ENCODE results near the gene ALK.

ALK gene

DNA sequence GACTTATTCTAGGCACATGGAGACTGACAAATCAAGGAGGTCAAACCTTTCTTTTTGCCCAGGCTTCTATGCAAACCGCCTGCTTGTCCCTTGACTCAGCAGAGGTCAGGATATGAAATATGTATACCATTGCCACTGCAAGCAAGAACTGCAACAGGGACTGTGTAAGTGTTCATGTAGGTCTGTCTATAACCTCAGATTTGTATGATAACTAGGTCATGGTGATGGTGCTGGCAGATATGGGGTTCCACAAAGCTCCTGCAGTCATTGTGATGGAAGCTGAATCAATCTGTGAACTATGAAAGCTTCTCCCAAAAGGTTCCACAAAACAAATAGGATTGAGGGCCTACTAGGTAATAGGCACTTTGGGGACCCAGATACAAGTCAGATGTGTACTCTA lies 489.9 kb downstream of the ALK start:
- Histone ChIP-seq H3K4me1 (ENCODE audit: control insufficient read depth, low read depth, low read length) (no peaks in the 10 kb centered on the region), H3K9ac (ENCODE audit: low read length) (no peak overlapping the region), H3K4me3 (ENCODE audit: low read length) (no peak overlapping the region), H3K27ac (ENCODE audit: low read length) (no peak overlapping the region), H3K9me3 (ENCODE audit: control insufficient read depth, low read depth, low read length) (no peaks in the 10 kb centered on the region), H3K27me3 (ENCODE audit: control insufficient read depth, insufficient read depth, low read length) (no peaks in the 10 kb centered on the region), H3K36me3 (ENCODE audit: control insufficient read depth, low read depth, low read length) (no peaks in the 10 kb centered on the region)

DNA sequence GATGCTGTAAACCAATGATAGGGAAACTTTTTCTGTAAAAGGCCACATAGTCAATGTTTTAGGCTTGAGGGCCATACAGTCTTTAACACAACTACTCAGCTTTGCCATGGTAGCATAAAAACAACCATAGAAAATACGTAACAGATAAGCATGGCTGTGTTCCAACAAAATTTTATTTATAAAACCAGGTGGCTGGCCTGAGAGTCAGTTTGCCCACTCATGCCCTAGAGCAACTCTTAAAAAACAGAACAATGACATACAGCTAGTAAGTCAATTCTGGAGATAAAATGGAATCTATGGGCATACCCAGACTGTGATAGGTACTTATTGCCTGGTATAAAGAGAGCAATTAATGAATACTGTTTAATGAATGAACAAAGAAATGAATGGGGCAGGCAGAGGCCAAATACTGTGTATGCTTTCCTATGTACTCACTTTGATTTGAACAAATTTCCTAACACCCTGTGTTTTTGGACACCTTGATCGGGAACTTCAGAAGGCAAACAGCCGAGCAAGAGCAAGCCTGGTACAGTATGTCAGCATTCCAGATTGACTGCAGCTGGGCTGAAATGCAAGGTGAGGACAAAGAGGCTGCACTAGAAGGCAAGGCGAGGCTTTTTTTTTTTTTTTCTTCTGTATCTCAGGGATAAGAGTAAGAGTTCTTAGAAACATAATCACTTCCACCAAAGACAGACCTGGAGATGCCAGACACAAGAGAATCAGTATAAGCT lies 490.8 kb downstream of the ALK start:
- H3K9me3 ChIP-seq (ENCODE audit: control insufficient read depth, low read depth, low read length) = no peaks in the 10 kb centered on the region
- H3K4me1 ChIP-seq (ENCODE audit: control insufficient read depth, low read depth, low read length) = no peaks in the 10 kb centered on the region
- H3K27ac ChIP-seq (ENCODE audit: low read length) = no peak overlapping the region
- H3K4me3 ChIP-seq (ENCODE audit: low read length) = no peak overlapping the region
- no peak overlapping the region for H3K9ac ChIP-seq (ENCODE audit: low read length)
- H3K36me3 ChIP-seq (ENCODE audit: control insufficient read depth, low read depth, low read length) = no peaks in the 10 kb centered on the region
- no peaks in the 10 kb centered on the region for H3K27me3 ChIP-seq (ENCODE audit: control insufficient read depth, insufficient read depth, low read length)

DNA sequence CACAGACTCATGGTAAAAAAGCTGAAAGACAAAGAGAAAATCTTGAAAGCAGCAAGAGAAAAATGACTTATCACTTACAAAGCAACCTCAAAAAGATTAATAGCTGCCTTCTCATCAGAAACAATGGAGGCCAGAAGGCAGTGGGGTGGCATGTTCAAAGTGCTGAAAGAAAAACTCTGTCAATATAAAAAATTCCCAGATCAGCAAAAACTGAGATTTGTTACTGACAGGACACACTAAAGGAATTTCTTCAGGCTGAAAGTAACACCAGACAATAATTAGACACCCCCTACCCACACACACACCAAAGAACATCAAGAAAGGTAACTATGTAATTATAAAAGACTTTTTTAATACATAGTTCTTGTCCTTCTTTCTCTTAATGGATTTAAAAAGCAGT lies 495.0 kb downstream of the ALK start:
- H3K36me3 ChIP-seq (ENCODE audit: control insufficient read depth, low read depth, low read length) = no peaks in the 10 kb centered on the region
- H3K27me3 ChIP-seq (ENCODE audit: control insufficient read depth, insufficient read depth, low read length) = no peaks in the 10 kb centered on the region
- no peak overlapping the region for H3K27ac ChIP-seq (ENCODE audit: low read length)
- no peaks in the 10 kb centered on the region for H3K4me1 ChIP-seq (ENCODE audit: control insufficient read depth, low read depth, low read length)
- H3K4me3 ChIP-seq (ENCODE audit: low read length) = no peak overlapping the region
- no peak overlapping the region for H3K9ac ChIP-seq (ENCODE audit: low read length)
- H3K9me3 ChIP-seq (ENCODE audit: control insufficient read depth, low read depth, low read length) = no peaks in the 10 kb centered on the region

DNA sequence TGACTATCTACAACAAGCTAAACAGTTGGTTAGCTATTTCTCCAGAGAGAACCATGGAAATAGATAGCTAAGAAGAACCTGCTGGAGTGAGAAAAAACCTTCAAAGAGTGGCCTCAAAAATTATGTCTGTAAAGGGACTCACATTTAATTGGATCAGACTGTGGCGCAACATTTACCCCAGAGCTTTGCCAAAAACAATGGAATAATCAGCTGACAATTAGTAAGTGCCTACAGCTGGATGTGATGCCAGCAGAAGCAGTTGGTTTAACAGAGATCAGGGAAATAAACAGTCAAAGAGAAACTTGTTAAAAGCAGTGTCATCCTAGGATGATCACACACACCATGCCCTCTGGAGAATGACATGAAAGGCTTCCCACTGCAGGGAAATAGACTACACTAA lies 495.5 kb downstream of the ALK start:
- no peak overlapping the region for H3K9ac ChIP-seq (ENCODE audit: low read length)
- no peak overlapping the region for H3K27ac ChIP-seq (ENCODE audit: low read length)
- no peaks in the 10 kb centered on the region for H3K36me3 ChIP-seq (ENCODE audit: control insufficient read depth, low read depth, low read length)
- H3K27me3 ChIP-seq (ENCODE audit: control insufficient read depth, insufficient read depth, low read length) = no peaks in the 10 kb centered on the region
- peaks cover under 1% of the 10 kb centered on the region for H3K4me1 ChIP-seq (ENCODE audit: control insufficient read depth, low read depth, low read length)
- H3K9me3 ChIP-seq (ENCODE audit: control insufficient read depth, low read depth, low read length) = no peaks in the 10 kb centered on the region
- H3K4me3 ChIP-seq (ENCODE audit: low read length) = no peak overlapping the region

DNA sequence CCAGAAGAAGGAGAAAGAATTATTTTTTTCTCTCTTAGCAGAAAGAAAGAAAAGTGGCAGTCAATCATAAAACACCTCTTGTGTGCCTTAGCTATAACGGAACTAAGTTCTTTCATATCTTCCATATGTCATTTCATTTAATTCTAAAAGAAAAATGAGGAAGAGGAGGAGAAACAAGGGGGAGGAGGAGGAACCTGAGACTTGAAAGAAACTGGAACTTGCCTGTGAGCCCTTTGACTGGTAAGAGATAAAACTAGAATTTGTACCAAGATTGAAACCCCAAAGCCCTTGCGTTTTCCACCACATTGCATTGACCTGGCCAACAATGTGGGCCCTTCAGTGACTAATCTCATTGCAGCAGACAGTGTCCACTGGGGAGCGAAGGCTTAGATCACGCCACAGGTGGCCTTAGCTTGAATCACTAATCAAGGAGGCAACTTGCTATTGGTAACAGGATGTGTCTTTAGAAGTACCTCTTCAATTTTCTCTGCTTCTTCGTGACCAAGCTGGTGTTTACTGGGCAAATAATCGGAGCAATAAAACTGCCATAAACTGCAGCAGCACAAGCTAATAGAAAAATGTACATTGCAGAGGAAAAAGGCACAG lies 498.2 kb downstream of the ALK start:
- Histone ChIP-seq H3K27ac (ENCODE audit: low read length) (no peak overlapping the region), H3K4me3 (ENCODE audit: low read length) (no peak overlapping the region), H3K9me3 (ENCODE audit: control insufficient read depth, low read depth, low read length) (no peaks in the 10 kb centered on the region), H3K36me3 (ENCODE audit: control insufficient read depth, low read depth, low read length) (no peaks in the 10 kb centered on the region), H3K27me3 (ENCODE audit: control insufficient read depth, insufficient read depth, low read length) (no peaks in the 10 kb centered on the region), H3K4me1 (ENCODE audit: control insufficient read depth, low read depth, low read length) (peaks cover 9% of the 10 kb centered on the region), H3K9ac (ENCODE audit: low read length) (no peak overlapping the region)

DNA sequence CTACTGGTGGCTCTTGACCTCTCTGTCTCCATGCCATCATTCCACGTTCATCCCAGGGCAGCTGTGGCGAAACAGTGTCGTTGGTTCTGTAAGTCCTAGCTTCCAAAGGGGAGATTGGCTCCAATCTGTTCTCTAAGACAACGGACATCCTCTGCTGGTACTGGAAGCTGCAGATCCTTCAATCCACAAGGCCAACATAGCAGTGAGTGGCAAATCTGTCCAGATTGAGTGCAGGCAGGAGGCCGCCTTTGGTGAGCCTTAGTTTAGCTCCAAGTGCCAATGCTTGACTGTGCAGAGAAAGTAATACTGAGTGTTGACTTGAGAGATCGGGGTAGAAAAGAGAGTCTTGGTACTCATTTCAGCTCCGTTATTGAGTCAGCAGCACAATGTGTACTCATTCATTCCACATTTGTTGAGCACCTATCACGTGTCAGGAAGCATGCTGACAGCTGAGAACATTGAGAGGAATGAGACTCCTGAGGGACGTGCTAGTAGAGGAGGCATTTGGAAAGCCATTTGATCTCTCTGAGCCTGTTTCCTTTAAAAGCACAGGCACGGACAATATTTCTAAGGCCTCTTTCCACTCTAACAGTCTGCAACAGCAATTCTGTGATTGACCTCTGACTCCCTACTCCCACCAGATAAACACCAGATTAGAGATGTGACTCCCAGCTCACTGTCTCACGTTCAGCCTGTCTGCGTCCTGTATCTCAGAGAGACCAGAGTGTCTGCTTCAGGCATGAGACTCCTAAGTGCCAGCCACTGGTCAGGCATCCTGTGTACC lies 500.2 kb downstream of the ALK start:
- Histone ChIP-seq H3K27me3 (ENCODE audit: control insufficient read depth, insufficient read depth, low read length) (no peaks in the 10 kb centered on the region), H3K9me3 (ENCODE audit: control insufficient read depth, low read depth, low read length) (no peaks in the 10 kb centered on the region), H3K9ac (ENCODE audit: low read length) (no peak overlapping the region), H3K27ac (ENCODE audit: low read length) (no peak overlapping the region), H3K36me3 (ENCODE audit: control insufficient read depth, low read depth, low read length) (no peaks in the 10 kb centered on the region), H3K4me1 (ENCODE audit: control insufficient read depth, low read depth, low read length) (peaks cover 9% of the 10 kb centered on the region), H3K4me3 (ENCODE audit: low read length) (no peak overlapping the region)

DNA sequence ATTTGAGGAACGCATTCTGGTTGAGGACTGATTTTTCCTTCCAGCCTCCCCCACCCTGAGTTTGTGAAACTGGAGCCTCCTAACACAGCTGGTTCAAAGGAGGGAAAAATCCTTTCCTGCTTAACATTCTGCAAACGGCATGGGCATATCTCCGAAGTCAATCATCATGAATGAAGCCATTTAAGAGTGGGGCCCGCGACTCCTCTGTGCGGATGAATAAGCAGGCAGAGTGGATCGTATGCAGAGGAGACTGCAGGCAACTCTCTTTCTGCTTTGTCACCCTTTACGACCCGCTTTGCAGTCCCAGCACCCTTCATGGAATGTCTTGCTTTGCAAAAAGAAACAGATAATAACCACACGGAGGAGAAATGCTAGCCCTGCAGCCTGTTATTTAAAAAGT lies 500.9 kb downstream of the ALK start:
- no peaks in the 10 kb centered on the region for H3K27me3 ChIP-seq (ENCODE audit: control insufficient read depth, insufficient read depth, low read length)
- H3K9ac ChIP-seq (ENCODE audit: low read length) = no peak overlapping the region
- H3K9me3 ChIP-seq (ENCODE audit: control insufficient read depth, low read depth, low read length) = no peaks in the 10 kb centered on the region
- no peak overlapping the region for H3K4me3 ChIP-seq (ENCODE audit: low read length)
- no peak overlapping the region for H3K27ac ChIP-seq (ENCODE audit: low read length)
- H3K36me3 ChIP-seq (ENCODE audit: control insufficient read depth, low read depth, low read length) = no peaks in the 10 kb centered on the region
- H3K4me1 ChIP-seq (ENCODE audit: control insufficient read depth, low read depth, low read length) = peaks cover 9% of the 10 kb centered on the region

DNA sequence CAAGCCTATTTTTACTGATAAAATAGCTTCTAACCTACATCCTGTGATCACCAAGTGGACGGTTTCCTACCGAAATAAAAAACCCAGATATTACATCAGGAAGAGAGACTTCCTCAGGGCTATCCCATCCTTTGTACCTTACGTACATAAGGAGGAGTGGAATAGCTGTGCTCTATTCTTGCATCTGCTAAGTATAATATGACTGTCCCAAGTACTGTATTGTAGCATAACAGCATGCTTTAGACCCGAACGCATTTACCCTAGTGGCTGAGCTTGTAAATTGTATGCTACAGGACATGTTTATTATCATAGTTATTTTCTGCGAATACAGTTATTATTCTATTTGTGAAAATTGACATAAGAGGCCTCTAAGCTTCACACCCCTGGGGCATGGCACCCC lies 503.8 kb downstream of the ALK start:
- H3K4me1 ChIP-seq (ENCODE audit: control insufficient read depth, low read depth, low read length) = peaks cover 9% of the 10 kb centered on the region
- H3K27me3 ChIP-seq (ENCODE audit: control insufficient read depth, insufficient read depth, low read length) = no peaks in the 10 kb centered on the region

DNA sequence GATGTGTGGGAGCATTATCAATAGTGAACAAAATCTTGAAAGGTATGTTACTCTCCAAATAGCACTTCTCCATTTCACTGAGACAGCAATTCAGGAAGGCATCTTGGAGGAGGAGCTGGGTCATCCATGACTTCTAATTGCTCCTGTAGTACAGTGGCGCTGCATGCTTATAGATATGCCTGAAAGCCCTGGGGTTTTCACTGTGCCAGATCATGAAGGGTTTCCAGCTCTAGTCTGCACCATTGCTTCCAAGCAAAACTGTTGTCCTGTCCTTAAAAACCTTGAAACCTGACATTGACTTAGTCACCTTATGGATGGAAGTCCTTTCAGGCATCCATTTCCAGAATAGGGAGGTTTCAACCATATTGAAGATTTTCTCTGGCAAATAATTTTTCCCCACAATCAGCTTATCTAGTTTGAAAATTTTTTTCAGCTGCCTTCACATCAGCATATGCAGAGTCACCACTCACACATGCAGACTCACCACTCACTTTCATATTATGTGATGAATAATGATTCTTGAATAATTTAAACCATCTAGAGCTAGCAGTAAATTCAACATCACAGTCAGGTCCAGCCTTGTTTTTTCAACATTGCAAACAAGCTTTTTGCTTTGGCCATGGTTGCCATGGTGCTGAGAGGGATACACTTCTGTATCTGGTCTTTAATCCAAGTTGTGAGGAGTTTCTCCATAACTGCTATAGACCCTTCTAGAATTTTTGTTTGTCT lies 509.0 kb downstream of the ALK start:
- Histone ChIP-seq H3K27me3 (ENCODE audit: control insufficient read depth, insufficient read depth, low read length) (no peaks in the 10 kb centered on the region), H3K4me3 (ENCODE audit: low read length) (no peak overlapping the region), H3K36me3 (ENCODE audit: control insufficient read depth, low read depth, low read length) (no peaks in the 10 kb centered on the region), H3K27ac (ENCODE audit: low read length) (no peak overlapping the region), H3K9me3 (ENCODE audit: control insufficient read depth, low read depth, low read length) (no peaks in the 10 kb centered on the region), H3K4me1 (ENCODE audit: control insufficient read depth, low read depth, low read length) (no peaks in the 10 kb centered on the region), H3K9ac (ENCODE audit: low read length) (no peak overlapping the region)

More for the DNA sequence above, 503.8 kb downstream of the ALK start:
- Histone ChIP-seq H3K27ac (ENCODE audit: low read length) (no peak overlapping the region), H3K4me3 (ENCODE audit: low read length) (no peak overlapping the region), H3K36me3 (ENCODE audit: control insufficient read depth, low read depth, low read length) (no peaks in the 10 kb centered on the region), H3K9ac (ENCODE audit: low read length) (no peak overlapping the region), H3K9me3 (ENCODE audit: control insufficient read depth, low read depth, low read length) (no peaks in the 10 kb centered on the region)

DNA sequence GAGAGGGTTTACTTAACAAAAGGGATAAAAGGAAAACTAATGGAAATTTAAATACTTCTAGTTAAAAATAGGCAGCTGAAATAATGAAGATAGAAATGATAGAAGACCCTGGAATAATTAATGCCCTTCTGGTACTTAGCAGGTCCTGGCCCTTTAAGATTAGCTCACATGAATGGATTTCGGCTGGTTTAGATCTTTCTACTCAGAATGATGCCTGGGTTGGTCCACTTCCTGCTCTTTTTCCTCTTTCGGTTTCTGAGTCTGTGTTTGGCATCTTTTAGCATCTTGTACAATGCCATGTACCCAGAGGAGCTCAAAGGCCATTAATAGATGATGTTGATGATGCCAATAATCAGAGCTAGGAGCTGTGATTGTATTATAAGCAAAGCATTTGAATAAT lies 515.7 kb downstream of the ALK start:
- H3K4me3 ChIP-seq (ENCODE audit: low read length) = no peak overlapping the region
- H3K9me3 ChIP-seq (ENCODE audit: control insufficient read depth, low read depth, low read length) = no peaks in the 10 kb centered on the region
- no peak overlapping the region for H3K9ac ChIP-seq (ENCODE audit: low read length)
- no peak overlapping the region for H3K27ac ChIP-seq (ENCODE audit: low read length)
- no peaks in the 10 kb centered on the region for H3K36me3 ChIP-seq (ENCODE audit: control insufficient read depth, low read depth, low read length)
- no peaks in the 10 kb centered on the region for H3K27me3 ChIP-seq (ENCODE audit: control insufficient read depth, insufficient read depth, low read length)
- H3K4me1 ChIP-seq (ENCODE audit: control insufficient read depth, low read depth, low read length) = no peaks in the 10 kb centered on the region

DNA sequence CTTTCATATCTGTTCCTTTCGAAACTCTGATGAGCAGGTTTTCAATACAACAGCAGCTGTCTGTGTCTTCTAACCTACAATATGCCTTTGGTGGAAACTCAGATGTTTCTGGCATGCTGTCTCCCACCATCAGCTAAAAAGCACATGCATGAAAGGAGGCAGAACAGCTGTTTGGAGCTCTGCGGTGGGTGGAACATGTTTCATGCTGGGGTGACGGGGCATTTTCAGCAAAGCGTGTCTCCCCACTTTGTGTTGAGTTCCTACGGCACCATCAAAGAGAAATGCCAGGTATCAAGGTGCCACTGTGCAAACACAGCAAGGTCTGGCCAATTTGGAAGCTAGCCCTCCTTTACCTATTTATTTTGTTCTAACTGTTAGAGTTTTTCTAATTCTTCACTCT lies 516.1 kb downstream of the ALK start:
- Histone ChIP-seq H3K9ac (ENCODE audit: low read length) (no peak overlapping the region), H3K9me3 (ENCODE audit: control insufficient read depth, low read depth, low read length) (no peaks in the 10 kb centered on the region), H3K4me3 (ENCODE audit: low read length) (no peak overlapping the region), H3K36me3 (ENCODE audit: control insufficient read depth, low read depth, low read length) (no peaks in the 10 kb centered on the region), H3K4me1 (ENCODE audit: control insufficient read depth, low read depth, low read length) (no peaks in the 10 kb centered on the region), H3K27me3 (ENCODE audit: control insufficient read depth, insufficient read depth, low read length) (no peaks in the 10 kb centered on the region), H3K27ac (ENCODE audit: low read length) (no peak overlapping the region)

Measured in iPS-18a (cell line).